D721Med (cell line): Measurements from ENCODE around the gene GRID2.

Experiments
- DNase-seq: peaks from one replicate; pipeline ENCODE4 v3.0.0; 2011; ENCODE audit warnings: low spot score; ENCODE audit not compliant: insufficient read length
- FAIRE-seq: peaks from 2 replicates; lab custom pipeline; 2011; peaks lifted over from hg19 to GRCh38; lab: Jason Lieb, UNC
- CTCF ChIP-seq: IDR thresholded peaks from 2 replicates; pipeline ENCODE4 v1.5.1; 2012; ENCODE audit warnings: mild to moderate bottlenecking, control low read depth; ENCODE audit not compliant: insufficient read depth; ENCODE audit errors: missing control alignments

GRID2 gene

GRCh38 chr4:93746031-93746430, 1442.3 kb downstream of the GRID2 start:
- FAIRE-seq (no peak), DNase-seq (no peak)
- TF ChIP-seq CTCF = no peak

- TF ChIP-seq CTCF = no peak
- no peak for DNase-seq
These were observed 1443.5 kb downstream of the GRID2 start for GRCh38 chr4:93747220-93747619.

GRCh38 chr4:93748373-93749291, 1444.9 kb downstream of the GRID2 start:
- FAIRE-seq (no peak), DNase-seq (no peak)
- TF ChIP-seq CTCF = no peak

More at GRCh38 chr4:93747220-93747619, 1443.5 kb downstream of the GRID2 start:
- FAIRE-seq = no peak

- TF ChIP-seq CTCF = no peak
- no peak for DNase-seq
- FAIRE-seq = no peak
These were observed 1445.6 kb downstream of the GRID2 start for GRCh38 chr4:93749292-93749761.

GRCh38 chr4:93751411-93751810, 1447.6 kb downstream of the GRID2 start:
- FAIRE-seq = no peak
- DNase-seq = no peak
- no peak for TF ChIP-seq CTCF

GRCh38 chr4:93756101-93756500, 1452.3 kb downstream of the GRID2 start:
- no peak for FAIRE-seq

More at GRCh38 chr4:93756101-93756500, 1452.3 kb downstream of the GRID2 start:
- TF ChIP-seq CTCF = no peak
- no peak for DNase-seq
